ENCODE results near the gene FGR. TPM values are rescaled to one million over a fixed set of nuclear protein-coding genes. Genes with fewer than 3 reads are reported as not detected.

The FGR gene
- total and polyA plus RNA-seq, 2 of the 13 experiments (the other 11 are each of a cell fraction or from before 2014, with no cell fraction given), result not detected

GRCh38 chr1:27659497-27660299 is 24.7 kb upstream of the FGR start (continued):
- peak; percentile 27 for TF ChIP-seq HNRNPK (IDR thresholded peaks at IDR 0.05; ENCODE audit: low read depth, low read length, poor library complexity, severe bottlenecking)
- peak; percentile 100 for TF ChIP-seq ZSCAN21 (CRISPR knock-in tag; IDR thresholded peaks at IDR 0.05; ENCODE audit: borderline replicate concordance)
- TF ChIP-seq ZNF737 (CRISPR knock-in tag; IDR thresholded peaks at IDR 0.05; ENCODE audit: borderline replicate concordance), result no peak
- no peak for TF ChIP-seq MYPOP (CRISPR knock-in tag; IDR thresholded peaks at IDR 0.05)
- no peak for TF ChIP-seq GLMP (CRISPR knock-in tag; IDR thresholded peaks at IDR 0.05; ENCODE audit: borderline replicate concordance)
- 0 out of 2 replicates have a peak, but pooled peaks have one; percentile 25 for TF ChIP-seq PHF8 (CRISPR knock-in tag; IDR thresholded peaks at IDR 0.05)
- TF ChIP-seq ZBTB33 (CRISPR knock-in tag; IDR thresholded peaks at IDR 0.05), result no peak
- no peak for TF ChIP-seq ZNF609 (CRISPR knock-in tag; IDR thresholded peaks at IDR 0.05; ENCODE audit: borderline replicate concordance)
- no peak for TF ChIP-seq NONO (IDR thresholded peaks at IDR 0.05)
- TF ChIP-seq NONO (CRISPR knock-in tag; conservative IDR thresholded peaks at IDR 0.05), result no peak
- TF ChIP-seq RBFOX2 (IDR thresholded peaks at IDR 0.05; ENCODE audit: low read depth, low read length), result peak; percentile 62
- TF ChIP-seq MTA3 (CRISPR knock-in tag; IDR thresholded peaks at IDR 0.05), result no peak
- no peak for TF ChIP-seq ATF4 (CRISPR knock-in tag; IDR thresholded peaks at IDR 0.05)
- TF ChIP-seq XRCC5 (optimal IDR thresholded peaks at IDR 0.05; ENCODE audit: low read length), result no peak
- TF ChIP-seq TARDBP (CRISPR knock-in tag; IDR thresholded peaks at IDR 0.05), result no peak
- TF ChIP-seq ZSCAN30 (CRISPR knock-in tag; IDR thresholded peaks at IDR 0.05), result no peak
- no peak for TF ChIP-seq FOXO1 (CRISPR knock-in tag; IDR thresholded peaks at IDR 0.05)
- no peak for TF ChIP-seq ZNF589 (CRISPR knock-in tag; conservative IDR thresholded peaks at IDR 0.05)
- TF ChIP-seq FOSL1 (CRISPR knock-in tag; IDR thresholded peaks at IDR 0.05; ENCODE audit: borderline replicate concordance), result no peak
